COLO668 (cell line): ENCODE results near the gene CDH13.

Source experiments
- DNase-seq: peaks from one replicate; lab custom pipeline; 2025; ENCODE audit not compliant: unreplicated experiment; lab: John Stamatoyannopoulos, UW

Gene CDH13

DNA sequence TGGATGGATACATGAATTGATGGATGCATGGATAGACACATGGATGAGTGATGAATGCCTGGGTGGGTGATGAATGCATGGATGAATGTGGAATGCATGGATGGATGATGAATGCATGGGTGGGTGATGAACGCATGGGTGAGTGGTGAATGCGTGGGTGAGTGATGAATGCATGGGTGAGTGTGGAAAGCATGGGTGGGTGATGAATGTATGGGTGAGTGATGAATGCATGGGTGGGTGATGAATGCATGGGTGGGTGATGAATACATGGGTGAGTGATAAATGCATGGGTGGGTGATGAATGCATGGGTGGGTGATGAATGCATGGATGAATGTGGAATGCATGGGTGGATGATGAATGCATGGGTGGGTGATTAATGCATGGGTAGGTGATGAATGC lies 1097.1 kb downstream of the CDH13 start:
- DNase-seq = no peak

DNA sequence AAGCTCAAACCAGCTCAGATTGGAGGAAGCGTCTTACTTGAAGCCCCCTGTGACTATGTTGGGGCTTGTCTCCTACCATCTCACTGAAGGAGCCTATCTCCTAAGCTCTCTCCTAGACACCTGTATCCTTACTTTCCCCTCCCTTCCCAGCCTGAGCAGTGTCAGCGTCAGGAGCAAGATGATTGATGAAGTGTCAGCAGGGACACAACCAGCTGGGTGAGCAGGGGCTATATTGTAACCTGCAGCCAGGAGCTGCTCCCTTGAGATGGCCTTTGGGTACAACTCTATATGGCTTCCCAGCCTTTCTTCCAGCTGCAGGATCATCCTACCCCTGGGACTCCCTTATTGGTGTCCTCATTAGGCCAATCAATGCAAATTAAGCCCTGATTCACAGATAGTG lies 1097.8 kb downstream of the CDH13 start:
- DNase-seq = no peak

DNA sequence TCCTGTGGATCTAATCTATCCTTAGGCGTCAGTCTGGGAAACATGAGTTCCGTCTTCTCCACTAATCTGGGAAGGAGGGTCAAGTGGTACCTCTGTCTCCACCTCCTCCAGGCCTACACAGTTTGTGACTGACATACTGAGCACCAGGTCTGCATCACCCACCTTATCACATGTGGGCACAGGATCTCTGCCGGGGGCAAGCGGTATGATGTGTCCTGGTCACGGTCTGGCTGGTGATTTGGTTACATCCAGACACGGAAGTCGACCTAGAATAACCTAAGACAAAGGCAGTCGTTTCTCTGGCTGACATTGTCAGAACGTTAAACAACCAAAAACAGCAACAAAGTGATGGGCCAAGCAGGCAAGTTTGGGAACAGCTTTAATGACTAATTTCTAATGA lies 1098.5 kb downstream of the CDH13 start:
- DNase-seq = no peak

DNA sequence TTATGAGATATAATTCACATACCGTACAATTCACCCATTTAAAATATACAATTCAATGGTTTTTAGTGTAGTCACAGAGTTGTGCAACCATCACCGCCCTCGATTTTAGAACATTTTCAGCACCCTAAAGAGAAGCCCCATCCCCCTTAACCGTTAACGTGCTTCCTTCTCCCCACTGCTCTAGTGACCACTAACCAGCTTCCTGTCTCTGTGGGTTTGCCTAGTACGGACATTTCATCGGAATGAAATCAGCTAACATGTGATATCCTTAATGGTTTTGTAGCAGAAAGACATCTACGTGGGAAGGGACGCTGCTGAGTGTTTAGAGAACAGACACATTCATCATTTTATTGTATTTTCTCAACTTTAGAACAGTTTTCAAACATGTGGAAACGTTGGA lies 1100.2 kb downstream of the CDH13 start:
- no peak for DNase-seq

DNA sequence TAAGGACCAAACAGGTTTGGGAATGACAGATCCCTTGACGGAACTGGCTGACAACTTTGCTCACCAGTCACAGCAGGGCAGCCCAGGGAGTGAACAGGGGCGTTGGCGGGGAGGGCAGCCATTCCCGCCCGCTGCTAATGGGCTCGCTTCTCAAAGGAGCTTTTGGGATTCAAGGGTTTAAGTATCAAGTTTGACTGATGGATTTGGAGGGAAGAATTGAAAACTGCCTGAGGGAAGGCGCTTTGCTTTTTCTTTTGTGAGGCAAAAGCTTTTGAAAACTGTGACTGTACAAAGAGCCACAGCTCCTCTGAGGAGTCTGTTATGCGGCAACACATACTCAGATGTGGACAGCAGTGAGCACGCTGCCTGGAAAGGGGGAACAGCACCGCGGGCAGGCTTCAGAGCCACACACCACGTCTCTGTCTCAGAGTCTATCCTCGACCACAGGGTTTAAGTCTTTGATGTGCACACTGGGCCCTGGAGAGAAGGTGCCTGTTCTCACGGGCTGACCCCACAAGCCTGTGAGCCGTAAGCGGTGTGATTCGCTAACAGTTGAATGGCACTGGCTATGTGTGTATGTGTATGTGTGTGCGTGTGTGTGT lies 1101.1 kb downstream of the CDH13 start:
- peak; percentile 8 for DNase-seq

DNA sequence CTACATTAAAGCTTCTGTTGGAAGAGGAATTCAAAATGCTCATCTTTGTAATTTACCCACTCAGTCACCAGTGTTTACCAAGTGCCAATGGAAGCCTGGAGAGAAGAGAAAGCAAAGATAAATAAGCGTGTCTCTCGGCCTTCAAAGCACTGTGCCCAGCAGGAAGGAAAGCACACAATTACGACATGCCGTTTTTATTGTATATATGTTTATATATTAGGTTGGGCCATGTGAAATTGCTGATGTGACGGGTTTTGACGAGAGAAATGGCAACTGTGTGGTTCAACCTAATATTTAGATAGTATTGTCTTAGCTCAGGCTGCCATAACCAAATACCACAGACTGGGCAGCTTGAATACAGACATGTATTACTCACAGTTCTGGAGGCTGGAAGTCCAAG lies 1101.7 kb downstream of the CDH13 start:
- peak; percentile 39 for DNase-seq

DNA sequence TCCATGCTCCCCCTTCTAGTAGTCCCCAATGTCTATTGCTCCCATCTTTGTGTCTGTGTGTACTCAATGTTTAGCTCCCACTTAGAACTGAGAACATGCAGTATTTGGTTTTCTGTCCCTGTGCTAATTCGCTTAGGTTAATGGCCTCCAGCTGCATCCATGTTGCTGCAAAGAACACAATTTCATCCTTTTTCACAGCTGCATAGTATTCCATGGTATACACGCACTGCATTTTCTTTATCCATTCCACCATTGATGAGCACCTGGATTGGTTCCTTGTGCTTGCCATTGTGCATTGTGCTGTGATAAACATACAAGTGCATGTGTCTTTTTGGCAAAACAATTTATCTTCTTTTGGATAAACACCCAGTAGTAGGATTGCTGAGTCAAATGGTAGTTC lies 1104.0 kb downstream of the CDH13 start:
- DNase-seq = no peak

DNA sequence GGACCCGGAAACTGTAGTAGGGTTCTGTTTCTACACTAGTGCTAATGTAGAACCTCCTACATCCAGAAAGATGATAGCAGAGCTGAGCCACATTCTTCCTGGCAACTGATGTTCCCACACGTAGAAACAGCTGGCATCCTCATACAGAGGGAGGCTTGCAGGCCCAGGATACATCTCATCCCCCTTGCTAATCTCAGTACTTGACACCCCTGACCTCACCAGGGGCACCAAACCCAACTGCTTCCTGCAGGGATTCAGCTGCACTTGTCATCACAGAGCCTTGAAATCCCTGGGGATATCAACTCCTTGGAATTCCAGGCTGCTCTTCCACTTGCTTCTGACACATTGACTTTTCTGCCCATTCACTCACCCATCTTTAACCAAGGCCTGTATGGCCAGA lies 1105.8 kb downstream of the CDH13 start:
- DNase-seq = peak; percentile 15

DNA sequence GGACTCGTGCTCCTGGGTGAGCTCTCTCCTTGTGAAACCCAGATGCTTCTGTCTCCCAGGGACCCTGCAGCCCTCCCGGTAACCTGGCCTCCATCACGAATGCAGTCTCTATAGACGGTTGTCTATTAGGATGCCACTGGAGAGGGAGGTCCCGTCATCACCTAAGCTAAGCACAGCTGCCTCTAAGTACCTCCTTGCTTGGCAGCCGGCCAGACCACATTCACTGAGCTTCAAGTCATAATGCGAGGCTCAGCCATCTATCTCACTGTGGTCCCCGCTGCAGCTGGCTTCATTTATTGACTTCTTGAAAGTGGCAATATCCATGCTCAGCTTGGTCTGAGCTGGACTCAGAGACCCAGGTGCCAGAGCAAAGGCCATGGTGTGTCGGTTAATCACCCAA lies 1106.5 kb downstream of the CDH13 start:
- peak; percentile 98 for DNase-seq

DNA sequence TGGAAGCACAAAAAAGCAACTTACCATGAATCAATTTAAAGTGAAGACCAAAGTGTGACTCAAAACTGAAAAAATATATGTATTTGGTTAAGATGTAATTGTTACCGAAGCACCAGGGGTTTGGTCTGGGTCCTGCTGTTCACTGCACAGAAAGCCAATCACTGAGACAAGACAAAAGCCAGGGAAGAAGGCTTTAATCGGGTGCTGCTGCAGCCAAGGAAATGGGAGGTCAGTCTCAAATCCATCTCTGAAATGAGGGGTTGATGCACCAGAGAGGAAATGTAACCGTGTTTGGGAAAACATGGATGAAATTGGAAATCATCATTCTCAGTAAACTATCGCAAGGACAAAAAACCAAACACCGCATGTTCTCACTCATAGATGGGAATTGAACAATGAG lies 1107.4 kb downstream of the CDH13 start:
- DNase-seq = no peak

DNA sequence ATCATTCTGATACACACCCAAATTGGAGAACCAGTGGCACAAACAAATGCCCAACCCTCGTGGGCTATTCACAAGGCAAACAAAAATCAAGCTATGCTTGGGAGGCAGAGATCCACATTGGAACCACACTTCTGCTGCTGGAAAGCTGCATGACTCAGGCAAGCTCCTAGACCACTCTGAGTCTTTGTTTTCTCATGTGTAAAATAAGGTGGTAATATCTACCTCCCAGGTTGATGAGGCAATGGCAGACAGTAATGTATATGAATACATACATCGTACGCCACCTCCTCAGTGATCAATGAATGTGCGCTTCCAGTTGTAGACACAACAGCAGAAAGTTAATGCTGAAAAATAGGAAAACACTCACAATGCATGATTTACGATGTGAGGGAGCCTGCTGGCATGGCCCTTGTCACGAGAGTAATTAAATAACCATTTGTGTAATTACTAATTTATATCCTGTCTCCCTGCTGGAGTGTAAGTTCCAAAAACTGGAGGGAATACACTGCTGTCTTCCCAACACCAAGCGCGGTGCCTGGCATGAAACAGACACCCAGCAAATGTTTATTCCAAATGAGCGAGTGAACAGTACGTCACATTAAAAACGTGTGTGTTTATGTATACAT lies 1111.1 kb downstream of the CDH13 start:
- no peak for DNase-seq

DNA sequence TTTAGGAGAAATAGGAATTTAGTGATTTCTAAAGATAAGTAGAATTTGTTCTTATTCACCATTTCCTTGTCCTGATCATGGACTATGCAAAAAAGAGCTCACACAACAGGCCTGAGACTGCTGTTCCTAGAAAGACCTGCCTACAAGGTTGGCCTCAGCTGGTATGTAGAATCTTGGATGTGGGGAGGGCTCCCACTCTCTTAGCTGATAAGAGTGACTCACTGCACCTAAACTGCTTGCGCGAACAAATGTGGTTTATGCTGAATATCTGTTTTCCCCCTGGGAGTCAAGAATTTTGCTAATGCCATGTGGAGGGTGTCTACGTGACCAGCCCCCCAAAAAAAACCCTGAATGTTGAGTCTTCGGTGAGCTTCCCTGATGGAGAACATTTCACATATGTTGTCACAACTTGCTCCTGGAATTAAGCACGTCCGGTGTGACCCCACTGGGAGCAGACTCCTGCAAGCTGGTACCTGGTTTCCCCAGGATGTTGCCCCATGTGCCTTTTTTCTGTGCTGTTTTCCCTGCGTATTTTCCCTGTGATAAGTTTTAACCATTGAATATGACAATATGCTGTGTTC lies 1112.2 kb downstream of the CDH13 start:
- DNase-seq = no peak

DNA sequence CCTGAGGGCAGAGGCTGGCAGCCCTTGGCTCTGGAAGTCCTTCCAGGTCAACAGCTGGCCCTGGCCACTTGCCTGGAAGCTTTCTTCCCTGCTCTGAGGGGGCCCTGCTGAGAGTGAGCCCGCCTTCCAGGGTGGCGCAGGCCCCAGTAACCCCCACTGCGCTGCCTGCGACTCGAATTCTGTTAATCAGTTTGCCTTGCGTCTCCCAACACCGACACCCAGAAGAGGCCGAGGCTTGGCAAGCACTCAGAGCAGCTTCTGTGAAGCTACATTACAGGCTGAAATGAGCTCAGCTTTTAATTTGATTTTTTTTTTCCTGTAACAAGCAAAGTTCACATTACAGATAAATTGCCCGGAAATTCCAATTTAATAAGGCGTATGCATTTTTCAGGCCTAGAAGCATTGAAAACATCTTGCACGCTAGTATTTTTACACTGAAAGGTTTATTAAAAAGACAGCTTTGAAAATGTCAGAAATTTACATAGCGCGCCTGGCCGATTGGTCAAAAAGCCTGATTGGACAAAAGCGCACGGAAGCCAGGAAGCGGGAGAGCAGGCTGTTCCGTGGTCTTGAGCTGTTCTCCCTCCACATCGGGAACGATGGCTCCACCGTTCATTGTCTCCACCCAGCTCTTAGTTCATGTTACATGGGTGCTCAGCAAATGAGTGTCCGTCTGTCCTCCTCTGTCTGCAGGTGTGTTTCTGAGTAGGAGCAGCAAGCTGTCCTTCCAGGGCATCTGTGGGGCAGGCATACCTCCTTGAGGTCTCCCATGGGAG lies 1115.5 kb downstream of the CDH13 start:
- no peak for DNase-seq

DNA sequence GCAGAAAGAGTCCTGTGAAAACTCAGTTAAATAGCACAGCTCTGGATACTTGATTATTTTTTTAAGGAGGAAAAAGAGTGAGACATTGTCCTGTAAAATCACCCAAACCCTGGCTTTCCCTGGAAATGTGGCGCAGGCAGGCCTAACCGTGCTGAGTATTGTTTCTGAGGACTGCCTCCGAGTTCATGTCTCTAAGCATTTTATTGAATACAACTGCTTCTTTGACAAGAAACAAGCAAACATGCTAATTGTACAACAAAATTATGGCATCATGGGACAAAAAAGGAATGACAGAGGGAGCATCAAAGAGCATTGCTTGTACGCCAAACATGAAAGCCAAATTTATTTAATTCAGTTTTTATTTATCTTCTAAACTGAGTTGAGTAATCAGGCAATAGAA lies 1116.5 kb downstream of the CDH13 start:
- DNase-seq = no peak

DNA sequence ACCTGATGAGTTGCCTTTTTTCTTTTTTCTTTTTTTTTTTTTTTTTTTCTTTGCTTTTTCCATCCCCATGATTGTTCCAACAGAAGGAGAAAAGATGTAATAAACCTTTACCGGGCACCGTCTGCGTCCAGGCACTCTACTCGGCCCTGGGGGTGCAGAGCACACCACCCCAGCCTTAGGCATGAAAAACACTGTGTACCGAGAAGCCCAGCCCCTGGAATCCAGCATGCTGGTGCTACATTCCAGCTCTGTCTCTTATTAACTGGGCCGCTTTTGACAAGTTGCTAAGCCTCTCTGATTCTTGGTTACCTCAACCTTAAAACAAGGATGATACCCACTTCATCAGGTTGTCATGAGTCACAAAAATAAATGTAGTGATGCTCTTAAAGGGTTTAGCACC lies 1117.0 kb downstream of the CDH13 start:
- no peak for DNase-seq

DNA sequence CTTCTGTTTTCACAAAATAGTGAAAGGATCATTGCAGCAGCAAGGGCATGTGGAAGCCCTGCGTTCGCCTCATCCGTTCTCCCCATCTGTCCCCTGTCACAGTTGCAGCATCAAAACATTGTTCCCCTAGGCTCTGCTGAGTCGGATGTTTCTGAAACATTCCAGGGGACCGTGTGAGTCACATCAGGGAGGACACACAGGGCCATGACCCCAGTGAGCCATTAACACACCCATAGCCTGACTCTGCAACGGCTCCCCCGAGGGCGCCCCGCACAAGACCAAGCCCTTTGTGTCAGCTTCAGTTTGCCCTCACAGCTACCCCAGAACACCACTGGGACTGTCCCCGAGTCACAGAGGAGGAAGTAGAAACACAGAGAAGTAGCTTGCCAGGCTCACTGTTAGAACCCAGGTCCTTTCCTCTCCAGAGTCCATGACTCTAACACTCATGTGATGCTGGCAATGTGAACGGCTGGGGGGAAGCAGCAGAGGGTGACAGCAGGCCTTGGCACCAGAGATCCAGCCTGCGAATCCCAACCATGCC lies 1117.7 kb downstream of the CDH13 start:
- no peak for DNase-seq

DNA sequence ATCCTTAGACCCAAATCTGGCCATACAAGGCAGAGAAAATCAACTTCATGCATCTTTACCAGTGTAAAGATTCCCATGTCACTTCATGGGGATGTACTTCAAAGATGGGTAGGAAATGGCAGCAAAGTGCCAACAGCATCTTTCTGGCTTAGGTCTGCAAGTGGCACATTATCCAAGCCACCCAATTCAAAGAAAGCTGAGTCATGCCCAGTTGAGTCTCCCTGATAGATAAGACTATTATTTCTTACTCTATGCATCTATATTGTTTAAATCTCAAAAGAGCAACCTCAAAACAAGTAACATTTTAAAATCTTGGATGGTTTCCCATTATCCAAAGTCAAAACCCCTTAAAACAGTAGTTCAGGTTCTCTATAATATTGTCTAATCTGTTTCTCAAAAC lies 1119.8 kb downstream of the CDH13 start:
- DNase-seq = no peak

DNA sequence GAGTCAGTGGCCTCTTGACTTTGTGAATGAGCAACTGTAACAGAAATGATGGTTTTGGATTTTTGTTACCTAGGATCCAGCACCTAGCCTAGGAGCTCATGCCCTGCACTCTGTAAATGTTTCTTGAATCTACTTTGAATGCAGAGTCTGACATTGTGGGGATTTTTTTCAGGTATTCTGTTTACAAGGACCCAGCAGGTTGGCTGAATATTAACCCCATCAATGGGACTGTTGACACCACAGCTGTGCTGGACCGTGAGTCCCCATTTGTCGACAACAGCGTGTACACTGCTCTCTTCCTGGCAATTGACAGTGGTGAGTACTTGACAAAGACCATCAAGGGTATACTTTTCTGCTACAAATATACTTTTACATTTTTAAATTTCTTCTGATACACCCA lies 1121.2 kb downstream of the CDH13 start:
- no peak for DNase-seq

DNA sequence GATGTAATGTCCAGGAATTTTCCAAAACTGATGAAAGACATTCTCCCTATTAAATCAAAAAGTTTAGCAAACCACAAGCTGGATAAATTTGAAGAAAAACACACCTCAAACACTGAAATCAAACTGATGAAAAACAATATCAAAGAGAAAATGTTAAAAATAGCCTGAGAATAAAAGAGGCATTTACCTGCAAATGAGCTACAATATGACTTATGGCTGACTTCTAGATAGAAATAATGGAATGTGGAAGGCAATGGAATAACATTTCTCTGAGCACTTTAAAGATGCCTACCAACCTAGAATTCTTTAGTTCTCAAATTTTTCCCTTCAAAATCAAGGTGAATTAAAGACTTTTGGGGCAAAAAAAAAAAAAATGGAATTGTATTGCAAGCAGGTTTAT lies 1128.6 kb downstream of the CDH13 start:
- DNase-seq = no peak

DNA sequence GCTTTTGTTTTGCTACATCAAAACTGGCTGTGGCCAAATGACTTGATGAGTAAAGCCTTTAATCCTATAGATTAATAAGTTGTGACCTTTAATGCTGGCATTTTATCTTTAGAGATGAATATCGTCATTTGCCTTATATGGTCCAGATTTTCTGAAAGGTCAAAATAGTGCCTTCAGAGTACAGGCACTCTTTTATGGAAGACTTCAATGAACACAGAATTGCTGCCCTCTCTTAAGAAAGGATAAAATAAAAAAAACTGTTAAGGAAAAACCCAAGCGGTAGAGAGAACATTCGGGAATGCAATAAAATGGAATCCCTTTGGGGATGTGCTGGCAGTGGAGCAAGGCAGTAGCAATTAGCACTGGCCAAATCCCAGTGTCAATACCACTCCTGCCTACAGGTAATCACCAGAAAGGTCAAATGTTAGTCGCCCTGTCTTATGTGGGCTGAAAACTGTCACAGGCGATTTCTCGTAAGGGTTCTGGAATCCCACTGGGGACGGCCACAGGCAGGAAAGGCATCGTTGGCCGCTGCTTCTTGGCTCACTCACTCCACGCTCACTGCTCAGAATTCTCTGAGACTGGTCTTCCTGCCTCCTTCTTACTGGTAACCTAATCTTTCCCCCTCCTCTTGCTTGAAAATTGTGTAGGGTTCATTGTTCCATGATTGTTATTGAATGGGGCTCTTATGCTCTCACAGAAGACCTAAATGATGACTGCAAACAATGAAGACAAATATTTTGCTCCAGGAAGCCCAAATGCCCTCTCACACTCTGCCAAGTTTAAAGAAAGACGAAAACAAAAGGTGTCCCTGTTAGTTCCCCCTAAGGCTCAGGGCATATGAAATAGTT lies 1135.6 kb downstream of the CDH13 start:
- DNase-seq = no peak

DNA sequence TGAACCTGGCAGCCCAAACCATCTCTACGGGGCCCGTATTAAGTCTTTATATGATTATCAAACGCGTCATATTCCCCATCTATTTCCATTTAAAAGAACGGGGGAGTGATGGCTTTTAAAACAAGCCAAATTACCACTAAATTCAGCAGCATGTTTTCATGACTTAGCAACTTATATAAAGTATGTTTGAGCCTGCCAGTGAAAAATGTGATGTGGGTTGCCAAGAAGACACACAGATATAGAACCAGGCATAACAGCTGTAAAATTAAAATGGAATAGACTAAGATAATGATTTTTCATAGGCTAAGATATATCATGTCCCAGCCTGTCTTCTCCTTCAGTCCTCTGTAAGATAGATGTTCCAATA lies 1136.2 kb downstream of the CDH13 start:
- DNase-seq = no peak
